ENCODE results near the gene RBPJ.
"Not testable (repeated sequence)": the region's sequence is repeated elsewhere in the genome, so short reads cannot be mapped to it uniquely, and the experiment has no call there.

The RBPJ gene

GRCh38 chr4:26303008-26303407 is 17.8 kb upstream of the RBPJ start:
- no peak overlapping the region for H3K4me3 ChIP-seq (ENCODE audit: low read length)
- H3K9me3 ChIP-seq (ENCODE audit: control insufficient read depth, low read length) = no peaks in the 10 kb centered on the region
- no peak overlapping the region for H3K9ac ChIP-seq (ENCODE audit: low read length)
- no peaks in the 10 kb centered on the region for H3K36me3 ChIP-seq (ENCODE audit: control insufficient read depth, insufficient read depth, low read length, severe bottlenecking)
- H3K27me3 ChIP-seq (replicated peaks; ENCODE audit: control insufficient read depth, insufficient read depth, low read length) = no peaks in the 10 kb centered on the region
- peaks cover 24% of the 10 kb centered on the region for H3K4me1 ChIP-seq (ENCODE audit: control insufficient read depth, insufficient read depth, low read length)
- no peak for DNase-seq (ENCODE audit: low read depth)

DNA sequence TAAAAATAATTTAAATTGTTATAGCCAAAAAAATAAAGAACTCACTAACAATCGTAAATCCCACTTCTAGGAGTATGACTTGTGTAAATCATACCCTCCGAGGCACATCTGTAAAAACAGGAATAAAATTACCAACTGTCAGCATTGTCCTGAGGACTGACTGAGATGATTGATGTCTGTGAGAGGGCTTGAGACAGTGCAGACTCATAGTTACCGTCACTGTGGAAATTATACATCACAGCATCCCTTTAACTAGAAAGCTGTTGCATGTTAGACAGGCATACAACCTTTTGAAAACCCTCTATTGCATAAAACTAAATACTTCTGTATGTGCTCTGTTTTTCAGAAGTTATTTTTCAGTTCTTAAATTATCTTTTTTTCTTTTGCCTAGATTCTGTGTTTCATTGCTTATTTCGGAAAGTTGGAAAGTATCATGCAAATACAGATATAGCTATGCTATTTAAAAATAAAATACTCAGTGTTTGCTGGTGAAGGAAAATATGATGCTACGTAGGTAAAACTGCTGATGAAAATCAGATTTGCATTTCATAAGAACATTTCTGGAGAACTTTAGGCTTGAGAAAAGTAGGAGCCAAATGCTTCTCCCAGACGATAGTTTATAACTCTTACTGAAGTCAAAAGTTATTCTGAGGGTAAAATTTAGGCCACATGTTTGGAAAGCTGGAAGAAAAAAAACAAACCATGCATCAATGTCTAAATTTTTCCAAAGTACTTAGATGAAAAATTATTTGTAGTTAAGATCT is 13.6 kb upstream of the RBPJ start:
- no peak for DNase-seq (ENCODE audit: low read depth)
- Histone ChIP-seq H3K4me1 (ENCODE audit: control insufficient read depth, insufficient read depth, low read length) (no peaks in the 10 kb centered on the region), H3K4me3 (ENCODE audit: low read length) (no peak overlapping the region), H3K9me3 (ENCODE audit: control insufficient read depth, low read length) (no peaks in the 10 kb centered on the region), H3K9ac (ENCODE audit: low read length) (peak overlapping the region; percentile 3), H3K36me3 (ENCODE audit: control insufficient read depth, insufficient read depth, low read length, severe bottlenecking) (no peaks in the 10 kb centered on the region), H3K27me3 (replicated peaks; ENCODE audit: control insufficient read depth, insufficient read depth, low read length) (no peaks in the 10 kb centered on the region)

- Histone ChIP-seq H3K9ac (ENCODE audit: low read length) (no peak overlapping the region), H3K9me3 (ENCODE audit: control insufficient read depth, low read length) (no peaks in the 10 kb centered on the region), H3K27me3 (replicated peaks; ENCODE audit: control insufficient read depth, insufficient read depth, low read length) (no peaks in the 10 kb centered on the region), H3K36me3 (ENCODE audit: control insufficient read depth, insufficient read depth, low read length, severe bottlenecking) (no peaks in the 10 kb centered on the region), H3K4me1 (ENCODE audit: control insufficient read depth, insufficient read depth, low read length) (no peaks in the 10 kb centered on the region), H3K4me3 (ENCODE audit: low read length) (no peak overlapping the region)
- DNase-seq (ENCODE audit: low read depth) = no peak
These were observed 12.2 kb upstream of the RBPJ start for GRCh38 chr4:26308568-26308967.

- Histone ChIP-seq H3K36me3 (ENCODE audit: control insufficient read depth, insufficient read depth, low read length, severe bottlenecking) (no peaks in the 10 kb centered on the region), H3K4me3 (ENCODE audit: low read length) (no peak overlapping the region), H3K27me3 (replicated peaks; ENCODE audit: control insufficient read depth, insufficient read depth, low read length) (no peaks in the 10 kb centered on the region), H3K9me3 (ENCODE audit: control insufficient read depth, low read length) (no peaks in the 10 kb centered on the region), H3K4me1 (ENCODE audit: control insufficient read depth, insufficient read depth, low read length) (no peaks in the 10 kb centered on the region), H3K9ac (ENCODE audit: low read length) (no peak overlapping the region)
- no peak for DNase-seq (ENCODE audit: low read depth)
These were observed 10.6 kb upstream of the RBPJ start for GRCh38 chr4:26310264-26310663.

DNA sequence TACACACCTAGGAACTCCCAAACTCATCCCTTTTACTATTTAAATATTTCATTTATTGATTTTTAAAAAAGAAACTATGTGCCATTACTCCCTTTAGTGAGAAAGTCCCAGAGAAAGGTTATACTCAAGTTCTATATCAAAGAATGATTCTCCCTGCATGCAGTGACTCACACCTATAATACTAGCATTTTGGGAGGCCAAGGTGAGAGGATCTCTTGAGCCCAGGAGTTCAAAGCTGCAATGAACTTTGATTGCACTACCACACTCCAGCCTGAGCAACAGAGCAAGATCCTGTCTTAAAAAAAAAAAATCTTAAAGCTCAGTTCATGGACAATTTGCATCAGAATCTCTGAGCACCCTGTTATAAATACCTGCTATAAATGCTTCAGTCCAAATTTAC is 9.2 kb upstream of the RBPJ start:
- Histone ChIP-seq H3K4me3 (ENCODE audit: low read length) (no peak overlapping the region), H3K27me3 (replicated peaks; ENCODE audit: control insufficient read depth, insufficient read depth, low read length) (no peaks in the 10 kb centered on the region), H3K4me1 (ENCODE audit: control insufficient read depth, insufficient read depth, low read length) (no peaks in the 10 kb centered on the region), H3K9me3 (ENCODE audit: control insufficient read depth, low read length) (no peaks in the 10 kb centered on the region), H3K36me3 (ENCODE audit: control insufficient read depth, insufficient read depth, low read length, severe bottlenecking) (no peaks in the 10 kb centered on the region), H3K9ac (ENCODE audit: low read length) (no peak overlapping the region)
- no peak for DNase-seq (ENCODE audit: low read depth)

GRCh38 chr4:26315316-26315932 is 5.4 kb upstream of the RBPJ start:
- not testable (repeated sequence) for H3K4me1 ChIP-seq (ENCODE audit: control insufficient read depth, insufficient read depth, low read length); H3K36me3 ChIP-seq (ENCODE audit: control insufficient read depth, insufficient read depth, low read length, severe bottlenecking); H3K27me3 ChIP-seq (replicated peaks; ENCODE audit: control insufficient read depth, insufficient read depth, low read length); H3K9ac ChIP-seq (ENCODE audit: low read length); H3K4me3 ChIP-seq (ENCODE audit: low read length); DNase-seq (ENCODE audit: low read depth); H3K9me3 ChIP-seq (ENCODE audit: control insufficient read depth, low read length)

DNA sequence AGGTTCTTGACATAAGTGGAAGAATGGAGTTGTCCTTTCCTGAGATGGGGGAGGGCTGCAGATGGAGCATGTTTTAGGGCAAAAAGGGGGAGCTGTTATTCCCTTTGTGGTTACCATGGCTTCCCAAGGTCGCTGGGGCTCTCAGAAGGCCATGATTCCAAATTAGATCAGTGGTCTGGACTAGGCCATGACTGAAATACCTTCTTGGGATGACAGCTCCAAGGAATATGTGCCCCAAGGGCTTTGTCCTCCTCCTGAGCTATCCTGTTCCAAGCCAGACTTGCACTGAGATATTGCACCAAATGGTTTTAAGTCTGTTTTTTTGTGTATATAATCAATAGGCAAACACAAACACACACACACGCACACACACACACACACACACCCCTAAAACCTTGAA is 3.0 kb upstream of the RBPJ start:
- no peaks in the 10 kb centered on the region for H3K36me3 ChIP-seq (ENCODE audit: control insufficient read depth, insufficient read depth, low read length, severe bottlenecking)
- H3K4me3 ChIP-seq (ENCODE audit: low read length) = no peak overlapping the region
- H3K9ac ChIP-seq (ENCODE audit: low read length) = no peak overlapping the region
- H3K9me3 ChIP-seq (ENCODE audit: control insufficient read depth, low read length) = no peaks in the 10 kb centered on the region
- H3K4me1 ChIP-seq (ENCODE audit: control insufficient read depth, insufficient read depth, low read length) = peaks cover 7% of the 10 kb centered on the region
- DNase-seq (ENCODE audit: low read depth) = no peak
- H3K27me3 ChIP-seq (replicated peaks; ENCODE audit: control insufficient read depth, insufficient read depth, low read length) = no peaks in the 10 kb centered on the region

DNA sequence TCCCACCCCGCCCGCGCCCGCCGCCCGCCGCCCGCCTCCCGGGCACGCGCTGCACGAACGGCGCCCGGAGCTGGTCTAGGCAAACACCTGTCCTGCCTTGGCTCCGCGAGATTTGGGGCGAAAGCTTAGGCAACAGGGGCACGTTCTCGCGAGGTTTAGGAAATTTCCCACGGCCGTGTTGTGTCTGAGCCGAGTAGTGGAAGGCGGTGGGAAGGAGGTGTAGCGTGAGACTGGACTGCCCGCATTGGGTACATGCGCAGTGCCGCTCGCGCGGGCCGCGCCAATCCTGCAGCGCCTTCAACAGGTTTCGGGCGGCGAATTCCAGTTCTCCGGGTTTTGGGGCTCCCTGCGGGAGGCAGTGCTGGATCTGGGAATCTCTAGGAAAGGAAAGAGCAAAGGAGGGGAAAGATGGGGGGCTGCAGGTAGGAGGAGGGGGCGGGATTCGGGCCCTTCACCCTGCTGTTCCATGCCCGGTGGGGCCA is 1.3 kb upstream of the RBPJ start:
- no peaks in the 10 kb centered on the region for H3K9me3 ChIP-seq (ENCODE audit: control insufficient read depth, low read length)
- H3K36me3 ChIP-seq (ENCODE audit: control insufficient read depth, insufficient read depth, low read length, severe bottlenecking) = no peaks in the 10 kb centered on the region
- DNase-seq (ENCODE audit: low read depth) = peak; percentile 99
- H3K4me3 ChIP-seq (ENCODE audit: low read length) = peak overlapping the region; percentile 92
- peak overlapping the region; percentile 90 for H3K9ac ChIP-seq (ENCODE audit: low read length)
- H3K27me3 ChIP-seq (replicated peaks; ENCODE audit: control insufficient read depth, insufficient read depth, low read length) = no peaks in the 10 kb centered on the region
- H3K4me1 ChIP-seq (ENCODE audit: control insufficient read depth, insufficient read depth, low read length) = peaks cover 24% of the 10 kb centered on the region

DNA sequence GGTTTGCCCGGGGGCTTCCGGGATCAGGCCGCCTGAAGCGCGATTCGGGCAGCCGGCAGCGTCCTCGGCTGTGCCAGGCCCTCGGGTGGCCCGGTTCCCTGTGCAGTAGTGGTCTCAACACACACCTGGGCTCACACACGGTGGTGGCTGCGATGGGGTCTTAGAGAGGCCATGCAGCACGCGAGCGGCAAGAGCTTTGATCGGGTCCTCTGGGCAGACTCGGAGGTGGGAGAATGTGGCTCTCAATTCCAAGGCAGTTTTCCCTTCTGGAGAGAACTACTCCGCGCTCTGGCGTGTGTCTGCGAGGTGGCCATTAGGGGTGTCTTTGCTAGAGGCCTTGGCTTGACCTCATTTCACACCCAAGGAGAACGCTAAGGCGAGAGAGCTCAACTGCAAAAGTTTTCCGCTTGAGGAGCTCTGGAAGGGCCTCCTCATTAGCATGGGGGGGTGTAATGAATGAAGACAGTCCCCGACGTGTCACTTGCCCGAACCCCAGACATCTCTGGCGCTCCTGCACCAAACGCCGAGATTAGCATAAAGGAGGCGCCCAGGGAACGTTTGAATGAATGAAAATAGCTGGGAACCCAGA is 771 bp upstream of the RBPJ start:
- peak overlapping the region; percentile 90 for H3K9ac ChIP-seq (ENCODE audit: low read length)
- H3K9me3 ChIP-seq (ENCODE audit: control insufficient read depth, low read length) = no peaks in the 10 kb centered on the region
- no peaks in the 10 kb centered on the region for H3K27me3 ChIP-seq (replicated peaks; ENCODE audit: control insufficient read depth, insufficient read depth, low read length)
- peak overlapping the region; percentile 92 for H3K4me3 ChIP-seq (ENCODE audit: low read length)
- DNase-seq (ENCODE audit: low read depth) = peak; percentile 61
- H3K36me3 ChIP-seq (ENCODE audit: control insufficient read depth, insufficient read depth, low read length, severe bottlenecking) = no peaks in the 10 kb centered on the region
- peaks cover 24% of the 10 kb centered on the region for H3K4me1 ChIP-seq (ENCODE audit: control insufficient read depth, insufficient read depth, low read length)

DNA sequence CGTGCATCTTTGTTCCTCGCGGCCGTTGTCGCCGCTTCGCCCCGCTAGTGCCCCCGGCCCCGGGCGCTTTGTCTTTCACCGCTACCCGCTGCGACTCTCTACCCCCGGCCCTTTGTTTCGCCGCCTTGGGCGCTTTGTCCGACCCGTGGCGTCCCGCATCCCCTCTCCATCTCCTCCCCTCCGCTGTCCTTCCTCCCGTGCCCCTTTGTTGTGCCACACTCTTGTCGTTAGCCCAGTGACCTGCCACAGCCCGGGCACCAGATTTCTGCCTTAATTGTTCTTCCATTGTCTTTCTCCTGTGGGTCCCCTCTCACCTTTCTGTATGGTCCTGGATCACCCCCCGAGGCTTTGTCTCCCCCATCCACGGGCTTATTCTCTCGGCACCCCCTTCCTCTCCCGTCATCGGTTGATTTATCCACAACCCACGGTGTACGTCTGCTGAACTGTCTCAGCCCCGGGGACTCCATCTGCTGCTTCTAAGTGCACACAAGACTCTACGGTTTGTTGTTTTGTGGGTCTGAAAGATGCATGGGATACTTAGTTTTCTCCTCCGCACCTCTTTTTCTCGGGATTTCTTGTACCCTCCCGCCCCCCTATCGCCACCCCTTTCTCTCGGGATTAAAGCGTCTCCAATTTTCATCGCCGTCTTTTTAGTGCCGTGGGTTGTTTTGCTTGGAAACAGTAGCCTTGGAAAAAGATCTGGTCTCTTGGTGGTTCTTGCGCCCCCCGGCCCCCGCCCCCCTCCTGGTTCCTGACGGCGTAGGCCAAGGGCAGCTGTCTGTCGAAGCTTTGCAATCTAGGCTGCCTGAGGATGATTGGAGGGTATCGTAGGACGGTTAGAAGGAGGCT is 783 bp downstream of the RBPJ start:
- Histone ChIP-seq H3K9ac (ENCODE audit: low read length) (peak overlapping the region; percentile 90), H3K9me3 (ENCODE audit: control insufficient read depth, low read length) (no peaks in the 10 kb centered on the region), H3K4me3 (ENCODE audit: low read length) (peak overlapping the region; percentile 92), H3K4me1 (ENCODE audit: control insufficient read depth, insufficient read depth, low read length) (peaks cover 36% of the 10 kb centered on the region), H3K27me3 (replicated peaks; ENCODE audit: control insufficient read depth, insufficient read depth, low read length) (no peaks in the 10 kb centered on the region), H3K36me3 (ENCODE audit: control insufficient read depth, insufficient read depth, low read length, severe bottlenecking) (no peaks in the 10 kb centered on the region)
- DNase-seq (ENCODE audit: low read depth) = peak; percentile 71

- DNase-seq (ENCODE audit: low read depth) = peak; percentile 54
- H3K4me3 ChIP-seq (ENCODE audit: low read length) = peak overlapping the region; percentile 92
- peaks cover 44% of the 10 kb centered on the region for H3K4me1 ChIP-seq (ENCODE audit: control insufficient read depth, insufficient read depth, low read length)
- H3K9me3 ChIP-seq (ENCODE audit: control insufficient read depth, low read length) = no peaks in the 10 kb centered on the region
- H3K36me3 ChIP-seq (ENCODE audit: control insufficient read depth, insufficient read depth, low read length, severe bottlenecking) = no peaks in the 10 kb centered on the region
- peak overlapping the region; percentile 90 for H3K9ac ChIP-seq (ENCODE audit: low read length)
- H3K27me3 ChIP-seq (replicated peaks; ENCODE audit: control insufficient read depth, insufficient read depth, low read length) = no peaks in the 10 kb centered on the region
These were observed 1.5 kb downstream of the RBPJ start for GRCh38 chr4:26322346-26322745.

Data from adipocyte (in vitro differentiated cells).